GM12872 (cell line): ENCODE measurements around the gene CACNA1H.

Experiments used
- TF ChIP-seq, protein P1 (sequence below): IDR thresholded peaks from 3 replicates; pipeline ENCODE4 v1.5.1; 2011; ENCODE audit warnings: low read depth, mild to moderate bottlenecking, low read length, moderate library complexity; ENCODE audit not compliant: insufficient read depth

The CACNA1H gene

DNA sequence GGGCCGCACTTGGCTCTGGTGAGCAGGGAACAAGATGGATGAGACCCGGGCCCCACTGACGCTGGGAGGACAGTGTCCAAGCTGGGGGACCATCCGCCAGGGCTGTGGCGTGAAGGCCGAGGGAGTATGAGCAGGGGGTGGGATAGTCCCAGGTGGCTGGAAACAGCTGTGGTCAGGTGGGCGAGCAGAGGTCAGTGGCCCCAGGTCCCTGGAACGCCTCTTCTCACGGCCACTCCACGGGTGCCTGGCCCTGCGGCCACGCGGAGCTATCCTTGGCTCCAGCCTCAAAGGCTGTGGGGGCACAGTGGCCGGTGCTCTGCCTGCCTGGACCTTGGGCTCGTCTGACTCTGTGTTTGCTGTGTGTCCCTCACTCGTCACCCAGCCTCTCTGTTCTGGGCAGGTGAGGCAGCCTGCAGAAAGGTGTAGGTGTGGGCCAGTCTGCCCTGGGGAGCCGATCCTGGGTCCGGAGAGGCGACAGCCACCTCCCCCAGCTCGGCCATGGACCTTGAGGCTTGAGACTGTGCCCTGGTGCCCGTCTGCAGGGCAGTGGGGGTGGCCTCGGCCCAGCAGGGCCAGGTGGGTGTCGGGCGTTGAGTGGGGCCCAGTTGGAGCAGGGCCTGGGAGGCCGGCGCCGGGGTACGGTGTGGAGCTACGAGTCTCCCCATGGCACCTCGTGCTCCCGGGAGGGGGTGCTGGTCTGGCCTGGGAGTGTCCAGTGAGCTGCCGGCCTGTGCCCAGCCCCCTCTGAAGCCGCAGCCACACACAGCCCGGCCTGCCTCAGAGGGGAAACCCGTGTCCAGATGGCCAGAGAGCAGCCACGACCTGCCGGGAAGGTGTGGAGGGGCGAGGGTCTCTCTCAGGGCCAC is 10.0 kb downstream of the CACNA1H start:
- TF ChIP-seq, protein P1, sequence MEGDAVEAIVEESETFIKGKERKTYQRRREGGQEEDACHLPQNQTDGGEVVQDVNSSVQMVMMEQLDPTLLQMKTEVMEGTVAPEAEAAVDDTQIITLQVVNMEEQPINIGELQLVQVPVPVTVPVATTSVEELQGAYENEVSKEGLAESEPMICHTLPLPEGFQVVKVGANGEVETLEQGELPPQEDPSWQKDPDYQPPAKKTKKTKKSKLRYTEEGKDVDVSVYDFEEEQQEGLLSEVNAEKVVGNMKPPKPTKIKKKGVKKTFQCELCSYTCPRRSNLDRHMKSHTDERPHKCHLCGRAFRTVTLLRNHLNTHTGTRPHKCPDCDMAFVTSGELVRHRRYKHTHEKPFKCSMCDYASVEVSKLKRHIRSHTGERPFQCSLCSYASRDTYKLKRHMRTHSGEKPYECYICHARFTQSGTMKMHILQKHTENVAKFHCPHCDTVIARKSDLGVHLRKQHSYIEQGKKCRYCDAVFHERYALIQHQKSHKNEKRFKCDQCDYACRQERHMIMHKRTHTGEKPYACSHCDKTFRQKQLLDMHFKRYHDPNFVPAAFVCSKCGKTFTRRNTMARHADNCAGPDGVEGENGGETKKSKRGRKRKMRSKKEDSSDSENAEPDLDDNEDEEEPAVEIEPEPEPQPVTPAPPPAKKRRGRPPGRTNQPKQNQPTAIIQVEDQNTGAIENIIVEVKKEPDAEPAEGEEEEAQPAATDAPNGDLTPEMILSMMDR: no peak

DNA sequence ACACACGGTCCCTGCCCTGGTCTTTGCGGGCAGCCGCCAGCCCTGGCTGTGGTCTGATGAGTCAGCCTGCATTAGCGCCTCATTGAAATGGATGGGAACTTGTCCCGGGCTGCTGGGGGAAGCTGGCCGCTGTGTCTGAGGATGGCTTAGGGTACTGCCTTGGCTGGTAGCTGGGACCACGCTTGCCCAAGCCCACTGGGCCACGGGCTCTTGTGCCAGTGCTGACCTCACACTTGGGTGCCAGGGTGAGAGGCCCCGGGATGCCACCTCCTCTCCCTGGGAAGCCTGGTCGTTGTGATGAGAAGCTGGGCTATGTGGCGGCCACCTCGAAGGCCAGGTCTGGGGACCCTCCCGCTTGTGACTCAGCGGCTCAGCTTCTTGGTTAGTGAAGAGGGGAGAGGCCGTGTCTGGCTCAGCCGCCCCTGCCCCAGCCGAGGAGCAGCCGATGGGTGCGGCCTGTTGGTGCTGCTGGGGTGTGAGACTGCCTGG is 10.7 kb downstream of the CACNA1H start:
- TF ChIP-seq, protein P1: no peak

DNA sequence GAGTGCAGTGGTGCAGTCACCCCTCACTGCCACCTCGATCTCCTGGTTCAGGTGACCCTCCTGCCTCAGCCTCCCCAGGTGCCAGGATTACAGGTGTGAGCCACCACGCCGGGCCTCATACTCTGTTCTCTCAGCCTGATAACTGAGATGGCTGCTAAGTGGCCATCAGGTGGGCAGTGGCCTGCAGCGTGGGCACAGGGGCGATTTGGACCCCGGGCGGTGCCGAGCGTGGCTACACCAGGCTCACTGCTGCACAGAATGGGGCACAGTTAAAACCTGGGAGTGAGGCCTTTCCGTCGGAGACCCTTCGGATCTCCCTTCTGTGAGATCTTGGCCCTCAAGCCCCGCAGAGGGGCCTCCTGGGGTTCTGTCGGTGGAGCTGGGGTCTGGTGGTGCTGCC is 11.5 kb downstream of the CACNA1H start:
- TF ChIP-seq, protein P1: no peak

DNA sequence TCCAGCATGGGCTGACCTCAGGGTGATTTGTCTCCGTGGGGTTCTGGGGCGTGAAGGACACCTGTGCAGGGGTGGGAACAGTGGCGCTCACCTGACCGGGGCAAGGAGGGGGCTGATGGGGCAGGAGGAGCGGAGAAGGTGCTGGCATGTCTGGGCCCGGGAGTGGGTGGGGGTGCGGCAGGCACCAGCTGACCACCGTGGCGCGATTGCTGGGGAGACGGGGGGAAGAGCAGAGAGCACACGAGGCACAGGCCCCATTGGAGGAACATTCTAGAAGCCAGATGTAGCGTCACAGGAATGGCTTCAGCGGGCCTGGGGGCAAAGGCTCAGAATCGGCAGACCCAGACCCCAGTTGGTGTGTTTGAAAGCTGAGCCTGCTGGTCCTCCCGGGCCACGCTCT is 12.1 kb downstream of the CACNA1H start:
- TF ChIP-seq, protein P1: no peak

DNA sequence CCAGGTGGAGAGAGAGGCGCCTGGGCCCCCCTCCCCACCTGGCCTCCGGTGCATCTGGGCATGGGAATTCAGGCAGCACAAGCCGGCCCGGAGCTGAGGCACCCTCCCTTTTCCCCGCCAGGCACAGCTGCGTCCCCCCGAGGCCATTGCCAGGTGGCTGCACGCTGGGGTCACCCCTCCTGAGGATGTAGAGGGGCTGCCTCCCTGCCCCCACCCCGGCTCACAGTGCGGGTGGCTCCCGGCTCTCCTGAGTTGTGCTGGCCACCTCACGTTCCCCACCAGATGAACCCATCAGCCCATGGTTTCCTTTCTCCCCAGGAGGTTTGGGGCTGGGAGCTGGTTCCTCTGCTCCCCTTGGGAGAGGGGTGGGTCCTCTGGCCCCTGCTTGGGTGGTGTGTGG is 12.6 kb downstream of the CACNA1H start:
- TF ChIP-seq, protein P1: no peak

DNA sequence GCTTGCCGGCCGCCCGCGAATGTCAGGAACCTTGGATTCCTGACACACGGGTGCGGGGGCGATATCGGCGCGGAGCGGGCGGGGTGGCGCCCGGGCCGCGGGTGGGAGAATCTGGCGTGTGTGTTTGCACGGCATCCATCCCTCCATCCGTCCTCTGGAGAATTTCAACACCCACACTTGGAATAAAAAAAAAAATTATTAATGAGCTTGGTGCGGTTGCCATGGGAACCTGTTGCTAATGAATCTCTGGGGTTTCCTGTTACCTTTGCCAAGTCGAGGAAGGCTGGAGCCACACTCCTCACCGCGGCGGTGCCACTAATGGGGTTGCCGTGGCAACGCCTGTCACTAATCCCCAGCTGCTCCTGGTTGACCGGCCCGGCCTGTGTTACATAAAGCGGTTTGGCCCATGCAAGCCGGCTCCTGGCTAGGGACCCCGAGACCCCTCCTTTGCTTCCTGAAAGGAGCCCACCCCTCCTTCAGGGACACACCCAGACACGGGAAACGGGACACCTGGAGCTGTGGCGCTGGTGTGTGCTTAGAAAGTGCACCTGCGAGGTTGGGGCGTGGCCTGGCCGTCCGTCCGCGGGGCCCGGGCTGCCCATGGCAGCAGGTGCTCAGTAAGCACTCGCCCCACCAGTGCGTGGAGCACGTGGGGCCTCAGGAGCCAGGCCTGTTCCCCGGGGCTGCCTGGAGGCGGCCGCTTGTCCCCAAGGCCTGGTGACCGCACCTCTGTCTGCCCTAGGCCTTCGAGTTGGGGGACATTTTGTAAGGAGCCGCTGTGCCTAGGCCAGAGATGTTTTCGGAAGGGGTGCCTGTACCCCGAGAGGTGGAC is 14.6 kb downstream of the CACNA1H start:
- TF ChIP-seq, protein P1: no peak

DNA sequence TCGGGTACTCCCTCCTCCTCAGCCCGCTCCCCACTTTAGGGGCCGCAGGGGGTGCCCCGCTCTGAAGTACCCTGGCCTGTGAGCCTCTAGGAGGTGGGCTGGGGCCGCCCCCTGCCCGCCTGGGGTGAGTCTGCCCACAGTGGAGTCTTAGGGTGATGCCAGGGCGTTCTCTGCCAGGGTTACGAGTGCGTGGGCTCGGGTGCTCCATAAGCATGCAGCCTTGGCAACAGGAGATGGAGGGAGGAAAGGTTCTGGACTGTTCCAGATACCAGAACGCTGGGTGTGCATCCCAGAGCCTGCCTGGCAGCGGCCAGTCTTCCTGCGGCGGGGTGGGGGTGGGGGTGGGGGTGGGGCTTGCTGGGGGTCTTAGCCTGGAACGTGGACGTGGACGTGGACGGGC is 15.9 kb downstream of the CACNA1H start:
- TF ChIP-seq, protein P1: no peak
